D721Med (cell line): Measurements from ENCODE around the gene FBXO48.

Experiments used
- DNase-seq: peaks from one replicate; pipeline ENCODE4 v3.0.0; 2011; ENCODE audit warnings: low spot score; ENCODE audit not compliant: insufficient read length
- FAIRE-seq: peaks from 2 replicates; lab custom pipeline; 2011; peaks lifted over from hg19 to GRCh38; lab: Jason Lieb, UNC
- CTCF ChIP-seq: IDR thresholded peaks from 2 replicates; pipeline ENCODE4 v1.5.1; 2012; ENCODE audit warnings: mild to moderate bottlenecking, control low read depth; ENCODE audit not compliant: insufficient read depth; ENCODE audit errors: missing control alignments

The FBXO48 gene

GRCh38 chr2:68423966-68424650 is 43.0 kb downstream of the FBXO48 start:
- DNase-seq = no peak
- FAIRE-seq = no peak

GRCh38 chr2:68420254-68420910 is 46.7 kb downstream of the FBXO48 start:
- FAIRE-seq (no peak), DNase-seq (no peak)
- TF ChIP-seq CTCF = no peak

More at GRCh38 chr2:68423966-68424650, 43.0 kb downstream of the FBXO48 start:
- TF ChIP-seq CTCF = no peak

- DNase-seq (no peak), FAIRE-seq (no peak)
- no peak for TF ChIP-seq CTCF
Observed at GRCh38 chr2:68418855-68419254, 48.2 kb downstream of the FBXO48 start.

- DNase-seq = no peak
- FAIRE-seq = no peak
- TF ChIP-seq CTCF = no peak
Observed at GRCh38 chr2:68418419-68418818, 48.7 kb downstream of the FBXO48 start.

- TF ChIP-seq CTCF = no peak
- FAIRE-seq = no peak
- DNase-seq = no peak
Observed at GRCh38 chr2:68417926-68418325, 49.2 kb downstream of the FBXO48 start.

GRCh38 chr2:68416081-68416675 is 50.9 kb downstream of the FBXO48 start:
- no peak for TF ChIP-seq CTCF
- no peak for DNase-seq
- FAIRE-seq = no peak
